GM18951 (cell line): ENCODE results near the gene FLNC.

Experiments used
- POLR2A ChIP-seq: IDR thresholded peaks from 4 replicates; pipeline ENCODE4 v1.6.1; 2011; ENCODE audit warnings: mild to moderate bottlenecking; ENCODE audit not compliant: insufficient read length, insufficient read depth; ENCODE audit errors: extremely low read depth
- in situ Hi-C: fragments of 300-500 bp; cut with MboI; formaldehyde crosslinking; loops from one replicate; pipeline ENCODE4 v1.12.0; 2022; ENCODE audit warnings: low sequenced_read_pairs, mixed read lengths, inconsistent platforms; ENCODE audit not compliant: unreplicated experiment

Gene FLNC

DNA sequence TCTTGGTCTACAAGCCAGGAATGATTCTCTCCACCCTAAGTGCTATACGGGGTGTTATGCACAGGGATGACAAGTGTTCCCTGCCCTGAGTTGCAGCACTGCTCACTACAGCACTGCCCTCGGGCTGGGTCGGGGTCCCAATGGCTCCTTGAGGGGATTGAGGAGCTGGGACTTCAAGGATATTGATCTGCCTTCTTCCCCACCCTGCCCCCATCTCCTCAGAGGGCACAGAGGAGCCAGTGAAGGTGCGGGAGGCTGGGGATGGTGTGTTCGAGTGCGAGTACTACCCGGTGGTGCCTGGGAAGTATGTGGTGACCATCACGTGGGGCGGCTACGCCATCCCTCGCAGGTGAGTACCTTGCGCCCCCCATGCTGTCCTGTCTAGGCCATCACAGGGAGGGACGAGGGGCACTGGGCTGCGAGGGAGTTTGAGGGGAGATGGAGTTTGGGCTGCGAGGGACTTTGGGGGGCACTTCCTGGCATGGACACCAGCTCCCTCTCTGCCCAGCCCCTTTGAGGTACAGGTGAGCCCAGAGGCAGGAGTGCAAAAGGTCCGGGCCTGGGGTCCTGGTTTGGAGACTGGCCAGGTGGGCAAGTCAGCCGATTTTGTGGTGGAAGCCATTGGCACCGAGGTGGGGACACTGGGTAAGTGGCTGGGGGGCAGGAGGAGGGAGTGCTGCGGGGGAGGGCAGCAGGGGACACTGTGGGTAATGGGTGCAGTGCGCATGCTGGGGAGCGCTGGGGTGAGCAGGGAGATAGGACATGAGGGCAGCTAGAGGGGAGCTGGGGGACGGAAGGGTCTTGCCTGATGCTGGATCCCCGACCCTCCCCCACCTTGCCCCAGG lies 10.3 kb downstream of the FLNC start:
- TF ChIP-seq POLR2A: no peak
- in situ Hi-C loops: no loop called here

DNA sequence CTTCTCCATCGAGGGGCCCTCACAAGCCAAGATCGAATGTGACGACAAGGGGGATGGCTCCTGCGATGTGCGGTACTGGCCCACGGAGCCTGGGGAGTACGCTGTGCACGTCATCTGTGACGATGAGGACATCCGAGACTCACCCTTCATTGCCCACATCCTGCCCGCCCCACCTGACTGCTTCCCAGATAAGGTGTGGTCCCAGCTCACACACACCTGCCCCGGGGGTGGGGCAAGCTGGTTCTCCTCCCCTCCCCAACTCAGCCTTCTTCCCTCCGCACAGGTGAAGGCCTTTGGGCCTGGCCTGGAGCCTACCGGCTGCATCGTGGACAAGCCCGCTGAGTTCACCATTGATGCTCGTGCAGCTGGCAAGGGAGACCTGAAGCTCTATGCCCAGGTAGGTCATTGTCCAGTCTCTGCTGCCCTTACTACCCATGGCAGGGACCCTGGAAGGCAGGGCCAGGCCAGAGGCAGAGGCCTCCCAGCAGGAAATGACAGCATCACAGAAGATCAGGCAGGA lies 11.0 kb downstream of the FLNC start:
- in situ Hi-C loops: no loop called here
- no peak for TF ChIP-seq POLR2A

DNA sequence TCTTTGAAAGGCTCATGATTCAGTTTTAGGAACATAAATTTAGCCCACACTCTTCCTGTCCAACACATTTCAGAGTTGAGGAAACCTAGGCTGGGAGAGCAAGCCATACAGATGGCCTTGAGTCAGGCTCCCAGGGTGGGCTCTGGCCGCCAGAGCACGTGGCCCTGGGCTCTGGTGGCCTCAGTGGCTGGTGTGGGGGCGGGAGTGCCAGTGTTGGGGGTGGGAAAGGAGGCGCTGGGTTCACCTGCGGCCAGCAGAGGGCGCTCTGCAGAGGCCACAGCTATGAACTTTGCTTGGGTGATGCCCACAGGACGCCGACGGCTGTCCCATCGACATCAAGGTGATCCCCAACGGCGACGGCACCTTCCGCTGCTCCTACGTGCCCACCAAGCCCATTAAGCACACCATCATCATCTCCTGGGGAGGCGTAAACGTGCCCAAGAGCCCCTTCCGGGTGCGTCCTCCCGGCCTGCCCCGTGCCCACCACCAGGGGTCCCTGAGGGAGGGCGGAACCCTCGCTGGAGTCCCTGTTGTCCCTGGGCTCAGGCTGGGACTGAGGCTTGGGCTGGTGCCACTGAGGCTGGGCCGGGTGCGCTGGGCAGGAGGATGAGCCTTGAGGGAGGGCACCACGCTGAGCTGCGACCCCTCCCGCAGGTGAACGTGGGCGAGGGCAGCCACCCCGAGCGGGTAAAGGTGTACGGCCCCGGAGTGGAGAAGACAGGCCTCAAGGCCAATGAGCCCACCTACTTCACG lies 11.9 kb downstream of the FLNC start:
- TF ChIP-seq POLR2A: no peak
- in situ Hi-C loops: no loop called here

- no peak for TF ChIP-seq POLR2A
- in situ Hi-C loops: no loop called here
Observed at GRCh38 chr7:128842674-128843641, 12.8 kb downstream of the FLNC start.

GRCh38 chr7:128843938-128844621 lies 13.9 kb downstream of the FLNC start:
- TF ChIP-seq POLR2A: no peak

GRCh38 chr7:128844777-128845311 lies 14.6 kb downstream of the FLNC start:
- no peak for TF ChIP-seq POLR2A
- in situ Hi-C loops: no loop called here

More at GRCh38 chr7:128843938-128844621, 13.9 kb downstream of the FLNC start:
- in situ Hi-C loops: no loop called here

GRCh38 chr7:128845475-128845874 lies 15.3 kb downstream of the FLNC start:
- in situ Hi-C loops: no loop called here
- TF ChIP-seq POLR2A: no peak

- in situ Hi-C loops: no loop called here
- no peak for TF ChIP-seq POLR2A
Observed at GRCh38 chr7:128845987-128846386, 15.8 kb downstream of the FLNC start.

DNA sequence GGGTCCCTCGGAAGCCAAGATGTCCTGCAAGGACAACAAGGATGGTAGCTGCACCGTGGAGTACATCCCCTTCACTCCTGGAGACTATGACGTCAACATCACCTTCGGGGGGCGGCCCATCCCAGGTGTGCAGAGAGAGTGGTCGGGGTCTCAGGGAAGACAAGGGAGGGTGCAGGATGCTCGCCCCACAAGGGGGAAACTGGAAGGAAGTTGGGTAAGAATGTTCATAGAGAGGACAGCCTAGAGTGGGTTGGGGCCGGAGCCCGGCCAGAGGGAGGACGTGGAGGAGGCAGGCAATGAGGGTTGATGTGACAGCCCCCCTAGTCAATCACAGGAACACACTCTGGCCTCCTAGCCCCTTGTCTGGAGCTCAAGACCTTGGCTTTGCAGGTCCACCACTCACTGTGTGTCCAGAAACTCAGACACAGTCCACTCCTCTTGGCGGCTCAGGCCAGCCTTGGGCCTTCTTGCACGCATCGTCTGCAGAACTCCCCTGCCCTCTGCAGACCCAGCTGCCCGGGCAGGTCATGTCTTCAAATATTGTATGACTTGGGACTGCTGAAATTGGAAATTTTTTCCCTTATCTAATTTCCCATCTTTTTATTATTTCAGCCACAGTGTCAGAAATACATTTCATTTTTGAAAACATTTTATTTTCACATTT lies 16.7 kb downstream of the FLNC start:
- in situ Hi-C loops: no loop called here
- no peak for TF ChIP-seq POLR2A

DNA sequence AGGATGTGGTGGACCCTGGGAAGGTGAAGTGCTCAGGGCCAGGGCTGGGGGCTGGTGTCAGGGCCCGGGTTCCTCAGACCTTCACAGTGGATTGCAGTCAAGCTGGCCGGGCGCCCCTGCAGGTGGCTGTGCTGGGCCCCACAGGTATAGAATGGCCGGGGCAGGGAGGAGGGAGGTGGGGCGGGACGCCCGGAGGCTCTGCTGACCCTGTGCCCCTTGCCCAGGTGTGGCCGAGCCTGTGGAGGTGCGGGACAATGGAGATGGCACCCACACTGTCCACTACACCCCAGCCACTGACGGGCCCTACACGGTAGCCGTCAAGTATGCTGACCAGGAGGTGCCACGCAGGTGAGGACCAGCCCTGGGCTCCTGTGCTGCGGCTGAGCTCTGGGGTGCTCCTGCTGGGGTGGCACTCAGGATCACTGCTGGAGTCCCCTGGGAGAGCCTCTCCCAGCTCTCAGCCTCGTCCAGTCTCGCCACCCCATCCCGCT lies 17.6 kb downstream of the FLNC start:
- TF ChIP-seq POLR2A: no peak
- in situ Hi-C loops: no loop called here
